ENCODE data around the gene FBXL19. TPM values are rescaled to one million over a fixed set of nuclear protein-coding genes. Genes with fewer than 3 reads are reported as not detected.

The FBXL19 gene
- total and polyA plus RNA-seq, 2 of the 13 experiments (the other 11 are each of a cell fraction or from before 2014, with no cell fraction given): 6.0 to 13.7 TPM

GRCh38 chr16:30996985-30997724, 73.8 kb downstream of the FBXL19 start (continued):
- TF ChIP-seq MZF1 (CRISPR knock-in tag; IDR thresholded peaks at IDR 0.05; ENCODE audit: borderline replicate concordance): no peak
- peak; percentile 25 for TF ChIP-seq ETV5 (CRISPR knock-in tag; IDR thresholded peaks at IDR 0.05; ENCODE audit: borderline replicate concordance)
- TF ChIP-seq PRDM10 (CRISPR knock-in tag; IDR thresholded peaks at IDR 0.05; ENCODE audit: low read depth): peak; percentile 45; the same call in 1 of the 2 replicates
- 0 out of 2 replicates have a peak, but pooled peaks have one; percentile 15 for TF ChIP-seq NKX3-1 (CRISPR knock-in tag; IDR thresholded peaks at IDR 0.05)
- peak; percentile 77 for TF ChIP-seq KDM4B (CRISPR knock-in tag; IDR thresholded peaks at IDR 0.05)
- no peak for TF ChIP-seq ATRX (CRISPR knock-in tag; IDR thresholded peaks at IDR 0.05; ENCODE audit: borderline replicate concordance)
- no peak for TF ChIP-seq NPAS2 (CRISPR knock-in tag; IDR thresholded peaks at IDR 0.05; ENCODE audit: borderline replicate concordance)
- TF ChIP-seq ZMAT5 (CRISPR knock-in tag; IDR thresholded peaks at IDR 0.05; ENCODE audit: borderline replicate concordance, low read depth): no peak
- TF ChIP-seq KDM1A (CRISPR knock-in tag; IDR thresholded peaks at IDR 0.05): no peak
- TF ChIP-seq POGZ (CRISPR knock-in tag; IDR thresholded peaks at IDR 0.05): peak; percentile 74; the same call in 1 of the 2 replicates
- TF ChIP-seq MIXL1 (CRISPR knock-in tag; IDR thresholded peaks at IDR 0.05): peak; percentile 12; the same call in 1 of the 2 replicates
- TF ChIP-seq SALL1 (CRISPR knock-in tag; IDR thresholded peaks at IDR 0.05): peak; percentile 86
- TF ChIP-seq ZSCAN25 (CRISPR knock-in tag; IDR thresholded peaks at IDR 0.05): no peak
- 0 out of 2 replicates have a peak, but pooled peaks have one; percentile 21 for TF ChIP-seq ZNF678 (CRISPR knock-in tag; IDR thresholded peaks at IDR 0.05)
- TF ChIP-seq ZNF251 (CRISPR knock-in tag; IDR thresholded peaks at IDR 0.05): peak; percentile 10; the same call in 1 of the 2 replicates
- no peak; the same call in 1 of the 2 replicates for TF ChIP-seq CHD4 (IDR thresholded peaks at IDR 0.05; ENCODE audit: borderline replicate concordance, low read length)
- no peak for TF ChIP-seq KLF16 (CRISPR knock-in tag; IDR thresholded peaks at IDR 0.05)
- 0 out of 2 replicates have a peak, but pooled peaks have one; percentile 5 for TF ChIP-seq ZNF7 (CRISPR knock-in tag; IDR thresholded peaks at IDR 0.05)
- TF ChIP-seq KLF15 (CRISPR knock-in tag; IDR thresholded peaks at IDR 0.05; ENCODE audit: borderline replicate concordance): 0 out of 2 replicates have a peak, but pooled peaks have one; percentile 64
- peak; percentile 53; the same call in 1 of the 2 replicates for TF ChIP-seq PITX1 (CRISPR knock-in tag; IDR thresholded peaks at IDR 0.05)
- no peak for TF ChIP-seq SMC3 (IDR thresholded peaks at IDR 0.05; ENCODE audit: low read length)
- 0 out of 2 replicates have a peak, but pooled peaks have one; percentile 79 for TF ChIP-seq ZNF850 (CRISPR knock-in tag; conservative IDR thresholded peaks at IDR 0.05)

Measured in HepG2 (cell line).